GM21737 (cell line): Measurements from ENCODE around the gene GPAM.
A peak's percentile ranks its signal among the peaks of the same experiment; 100 is the strongest.

ENCODE experiments used
- ATAC-seq: cut with Tn5 transposase; IDR thresholded peaks from one replicate; pipeline ENCODE4 v1.9.1; 2021; ENCODE audit warnings: mild to moderate bottlenecking, moderate library complexity; ENCODE audit not compliant: unreplicated experiment

The GPAM gene

GRCh38 chr10:112184379-112184778 lies 814 bp upstream of the GPAM start:
- no peak for ATAC-seq

DNA sequence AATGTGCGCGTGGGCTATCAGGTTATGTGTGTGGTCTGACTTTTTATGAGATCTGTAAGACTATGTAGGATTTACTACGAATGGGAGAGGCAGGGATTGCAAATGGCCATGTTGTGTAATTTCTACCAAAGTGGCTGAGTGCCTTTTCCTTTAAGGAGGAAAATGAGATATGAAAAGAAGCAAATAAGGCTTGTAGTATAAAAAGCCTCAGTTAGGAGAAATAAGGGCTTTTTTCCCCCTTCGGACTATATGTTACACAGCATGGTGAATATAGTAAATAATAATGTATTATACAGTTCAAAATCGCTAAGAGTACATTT lies 447 bp upstream of the GPAM start:
- ATAC-seq, result no peak

DNA sequence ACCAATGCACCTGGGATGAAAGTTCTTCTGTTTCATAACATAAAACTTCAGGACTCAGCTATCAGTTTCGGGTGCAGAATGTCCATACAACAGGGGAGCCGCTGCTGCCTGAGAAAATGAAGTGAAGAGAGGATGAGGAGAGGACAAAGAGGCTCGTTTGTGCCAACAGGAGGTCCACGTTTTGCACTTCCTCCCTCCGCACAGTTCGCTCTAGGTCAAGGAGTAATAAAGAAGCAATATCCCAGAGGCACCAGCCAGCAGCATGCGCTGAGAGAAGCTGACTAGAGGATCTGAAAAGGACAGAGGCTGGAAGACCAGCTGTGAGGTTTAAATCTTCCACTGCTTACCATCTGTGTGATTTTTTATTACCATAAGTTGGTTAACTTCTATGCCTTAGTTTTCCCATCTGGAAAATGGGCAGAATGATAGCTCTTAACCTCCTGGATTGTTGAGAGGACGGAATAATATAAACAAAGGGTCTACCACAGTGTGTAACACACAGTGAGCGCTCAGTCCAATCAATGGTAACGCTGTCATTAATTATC lies 709 bp downstream of the GPAM start:
- ATAC-seq, result no peak

DNA sequence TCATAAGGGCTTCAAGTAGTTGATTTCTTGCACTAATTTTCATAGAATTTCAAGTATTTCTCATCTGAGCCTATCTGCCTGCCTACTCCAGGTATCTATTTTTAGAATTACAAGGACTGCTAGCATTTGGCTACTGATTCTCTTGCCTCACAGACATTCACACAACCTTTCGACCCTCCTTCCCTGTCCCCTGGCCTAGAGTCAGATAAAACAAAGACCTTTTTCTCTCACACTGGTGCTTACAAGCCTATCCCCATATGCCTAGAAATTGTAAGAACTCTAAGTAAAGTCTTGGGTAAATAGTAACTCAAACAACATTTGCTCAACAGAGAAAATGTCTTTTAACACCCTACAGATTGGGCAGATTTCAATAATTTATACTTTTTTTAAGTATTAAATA lies 6.3 kb downstream of the GPAM start:
- ATAC-seq, result no peak

DNA sequence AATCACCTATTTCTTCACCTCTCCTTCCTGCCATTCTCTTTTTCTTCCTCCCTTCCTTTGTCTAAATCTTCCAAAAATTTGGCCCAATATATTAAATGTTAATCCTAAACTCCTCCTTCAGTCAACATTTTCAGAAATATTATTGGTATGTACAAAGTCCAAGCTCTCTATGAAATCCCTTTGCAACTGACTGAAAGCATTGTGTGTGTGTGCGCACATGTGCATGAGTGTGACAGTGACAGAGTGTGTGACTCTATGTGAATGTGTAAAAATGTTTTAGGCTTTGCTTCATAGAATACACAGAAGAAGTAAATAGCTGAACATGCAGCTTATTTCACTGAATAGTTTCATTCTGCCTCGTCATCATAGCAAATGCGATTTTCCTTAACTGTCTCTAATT lies 7.0 kb downstream of the GPAM start:
- ATAC-seq, result no peak

DNA sequence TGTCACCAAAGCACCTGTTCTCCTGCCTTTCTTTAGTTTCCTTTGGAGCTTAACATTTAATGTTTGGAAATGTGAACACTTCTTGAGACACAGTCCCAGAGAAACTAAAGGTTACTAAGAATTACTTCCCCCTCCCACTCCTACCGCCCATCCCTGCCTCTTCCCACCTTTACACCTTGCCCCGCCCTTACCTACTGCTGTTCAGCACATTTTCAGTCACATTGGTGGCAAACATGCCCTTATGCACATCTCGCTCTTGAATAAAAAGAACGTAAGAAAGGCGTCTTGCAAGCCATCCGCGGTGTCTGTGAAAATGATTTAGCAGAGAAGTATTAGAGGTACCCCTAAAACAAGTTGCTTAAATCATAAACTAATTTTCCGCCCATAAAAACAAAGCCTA lies 8.2 kb downstream of the GPAM start:
- no peak for ATAC-seq

GRCh38 chr10:112173206-112173605 lies 10.4 kb downstream of the GPAM start:
- no peak for ATAC-seq

DNA sequence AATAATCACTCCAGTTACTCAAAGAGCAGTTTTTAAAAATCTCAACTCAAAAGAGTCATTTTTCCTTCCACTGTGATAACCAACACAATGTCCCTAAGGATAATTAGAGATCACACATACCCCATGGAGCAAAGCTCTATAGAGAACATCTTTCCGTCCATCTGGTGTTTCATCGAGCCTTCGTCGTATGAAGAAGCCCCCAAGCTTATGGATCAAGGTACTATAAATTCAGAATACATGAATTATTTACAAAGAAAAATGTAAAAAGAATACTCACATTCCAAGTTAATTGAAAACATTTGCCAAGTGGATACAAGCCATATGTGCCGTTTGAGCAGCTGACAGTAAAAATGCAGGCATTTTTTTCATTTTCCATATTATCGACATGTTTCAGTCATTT lies 14.8 kb downstream of the GPAM start:
- no peak for ATAC-seq

DNA sequence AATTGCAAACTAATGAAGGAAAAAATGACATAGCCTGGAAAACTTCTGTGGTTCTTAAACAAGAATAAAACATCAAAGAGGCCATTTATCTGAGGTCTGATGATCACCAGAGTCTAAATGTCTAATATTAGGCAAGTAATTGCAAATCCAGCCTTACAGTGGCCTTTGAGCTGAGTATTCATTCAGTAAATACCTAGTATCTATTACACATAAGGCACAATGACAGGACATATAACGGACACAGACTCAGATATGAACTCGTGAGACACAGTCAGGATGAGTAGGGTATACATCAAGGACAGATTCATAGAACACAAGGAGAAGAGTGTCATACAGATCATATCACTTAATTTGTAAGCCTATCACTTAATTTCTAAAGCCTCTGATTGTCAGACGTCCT lies 16.8 kb downstream of the GPAM start:
- ATAC-seq, result no peak

DNA sequence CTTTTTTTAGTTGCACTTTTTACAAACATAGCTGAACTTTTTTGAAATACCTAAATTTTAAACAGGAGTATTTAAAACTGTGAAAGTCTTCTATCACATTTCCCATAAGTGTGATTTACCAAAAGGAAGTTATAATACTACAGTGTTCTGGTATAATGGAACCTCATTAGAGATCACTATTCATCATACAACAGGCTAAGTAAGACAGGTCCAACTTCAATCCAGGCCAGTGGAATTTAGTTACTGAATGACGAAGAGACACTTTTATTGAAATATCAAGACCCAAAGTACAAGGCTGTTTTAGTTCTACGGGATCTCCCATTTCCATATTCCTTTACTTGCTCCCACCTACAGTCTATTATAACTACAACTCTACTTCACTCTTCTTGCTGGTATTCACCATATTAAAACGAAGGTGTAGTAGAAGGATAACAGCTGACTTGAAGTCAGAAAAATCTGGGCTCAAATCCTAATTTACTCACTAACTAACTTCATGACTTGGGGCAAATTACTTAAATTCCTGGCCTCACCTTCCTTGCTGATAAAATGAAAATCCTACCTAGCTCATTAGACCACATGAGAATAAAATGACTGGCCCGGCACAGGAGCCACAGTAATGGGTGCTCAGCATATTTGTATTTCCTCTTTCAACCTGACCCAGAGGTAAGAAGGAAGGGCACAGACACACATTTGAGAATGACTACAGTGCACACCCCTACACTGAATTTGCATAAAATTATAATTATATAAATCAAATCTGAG lies 21.6 kb downstream of the GPAM start:
- ATAC-seq, result no peak

DNA sequence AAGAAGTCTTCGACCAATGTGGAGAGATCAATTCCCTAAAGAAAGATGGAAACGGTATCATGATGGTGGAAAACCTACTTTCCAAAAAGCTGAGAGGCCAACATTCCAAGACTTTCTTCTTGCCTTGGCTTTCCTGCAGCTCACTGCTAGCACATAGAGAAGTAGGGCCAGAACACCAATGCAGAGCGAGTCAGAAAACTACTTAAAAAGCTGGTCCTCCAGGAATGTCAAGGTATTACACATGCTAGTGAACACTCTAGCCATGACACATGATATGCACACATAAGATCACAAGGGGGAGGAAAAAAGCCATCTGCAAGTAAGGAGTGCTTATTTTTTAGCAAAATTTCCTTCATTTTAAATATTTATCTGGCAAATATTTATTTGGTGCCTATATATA lies 22.7 kb downstream of the GPAM start:
- no peak for ATAC-seq

GRCh38 chr10:112159469-112159868 lies 24.1 kb downstream of the GPAM start:
- ATAC-seq, result no peak

- no peak for ATAC-seq
Observed at GRCh38 chr10:112151524-112152039, 32.0 kb downstream of the GPAM start.

GRCh38 chr10:112148331-112148730 lies 35.2 kb downstream of the GPAM start:
- ATAC-seq, result no peak

GRCh38 chr10:112146799-112147198 lies 36.8 kb downstream of the GPAM start:
- no peak for ATAC-seq

DNA sequence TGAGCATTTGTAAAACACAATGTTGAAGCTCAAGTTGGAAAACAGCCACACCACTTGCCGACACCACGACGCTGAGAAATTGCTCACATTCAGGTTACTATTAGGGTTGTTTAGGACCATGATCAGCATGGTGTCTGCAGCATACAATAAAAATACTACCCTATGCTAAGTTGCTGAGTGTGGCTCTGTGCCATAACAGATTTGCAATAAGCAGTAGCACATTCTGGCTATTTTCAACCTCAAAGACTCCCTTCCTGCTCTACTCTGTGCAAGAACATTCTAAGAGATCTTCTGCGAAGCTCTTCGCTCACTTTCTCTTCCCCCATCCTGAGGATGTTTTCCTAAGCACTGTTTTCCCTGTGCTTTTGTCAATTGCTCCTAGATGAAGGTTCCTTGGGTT lies 38.3 kb downstream of the GPAM start:
- ATAC-seq, result no peak

DNA sequence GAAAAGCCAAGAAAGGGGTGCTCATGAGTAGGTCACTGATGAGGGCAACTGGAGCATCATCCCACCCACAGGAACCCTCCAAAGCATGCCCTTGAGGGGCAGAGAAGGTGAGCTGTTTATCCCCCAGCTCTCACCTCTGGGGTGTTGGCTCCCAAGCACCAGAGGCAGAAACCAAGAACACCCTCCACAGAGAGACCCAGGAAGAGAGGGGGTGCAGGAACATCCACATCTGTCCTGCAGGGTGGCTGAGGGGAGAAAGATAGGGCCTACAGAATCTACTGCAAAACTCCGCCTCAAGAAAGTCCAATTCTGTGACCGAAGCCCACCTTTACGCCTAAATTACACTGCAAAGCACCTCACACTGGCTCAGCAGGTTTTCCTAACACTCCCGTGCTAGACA lies 40.1 kb downstream of the GPAM start:
- ATAC-seq, result no peak

- no peak for ATAC-seq
Observed at GRCh38 chr10:112141292-112141691, 42.3 kb downstream of the GPAM start.

GRCh38 chr10:112140110-112140970 lies 43.2 kb downstream of the GPAM start:
- peak; percentile 98 for ATAC-seq

- no peak for ATAC-seq
Observed at GRCh38 chr10:112139176-112139575, 44.4 kb downstream of the GPAM start.

- ATAC-seq, result peak; percentile 51
Observed at GRCh38 chr10:112137154-112137987, 46.2 kb downstream of the GPAM start.
